ENCODE results near the gene FDPS. TPM values are rescaled to one million over a fixed set of nuclear protein-coding genes. Genes with fewer than 3 reads are reported as not detected.

The FDPS gene
- total and polyA plus RNA-seq, 2 experiments from 2014 or later: 287 to 366 TPM

DNA sequence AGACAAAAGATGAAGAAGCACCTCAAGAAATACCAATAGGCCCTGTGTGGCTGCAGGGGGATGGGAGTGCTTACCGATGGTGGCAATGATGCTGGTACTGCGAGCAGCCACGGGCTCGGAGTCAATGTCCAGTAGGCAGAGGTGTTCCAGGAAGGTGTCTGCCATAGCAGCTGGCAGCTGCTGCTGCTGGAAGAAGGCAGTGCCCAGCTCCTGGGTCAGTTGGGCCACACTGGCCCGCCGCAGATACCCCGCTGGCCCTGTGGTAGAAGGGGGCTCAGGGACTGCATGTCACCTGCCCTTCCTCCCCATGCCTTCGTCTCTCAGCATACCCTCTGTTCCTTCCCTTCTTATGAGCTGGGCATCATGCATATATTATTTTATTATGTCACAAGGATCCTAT lies 8.6 kb upstream of the FDPS start:
- ATAC-seq (no peak), DNase-seq (ENCODE audit: low spot score) (no peak)
- Histone ChIP-seq H2AFZ (no peak overlapping the region), H4K20me1 (replicated peaks; ENCODE audit: insufficient read depth) (no peaks in the 10 kb centered on the region), H3K4me3 (no peak overlapping the region), H3K79me2 (replicated peaks; ENCODE audit: insufficient read depth) (no peaks in the 10 kb centered on the region), H3K27me3 (ENCODE audit: insufficient read depth) (peaks cover 13% of the 10 kb centered on the region), H3K9me2 (ENCODE audit: insufficient read depth) (no peaks in the 10 kb centered on the region), H3K36me3 (ENCODE audit: insufficient read depth) (no peaks in the 10 kb centered on the region), H3K4me2 (no peak overlapping the region), H3K27ac (ENCODE audit: low read depth) (no peak overlapping the region), H3K4me1 (ENCODE audit: insufficient read depth) (peaks cover 17% of the 10 kb centered on the region), H3F3A (replicated peaks; ENCODE audit: low read depth) (0 out of 2 replicates have a peak, but pooled peaks cover 11% of the 10 kb centered on the region)
- H3K27me3 Mint-ChIP-seq (ENCODE audit: insufficient read depth, low read depth, poor library complexity): peaks cover 20% of the 10 kb centered on the region
- H3K27ac Mint-ChIP-seq: no peak overlapping the region
- TF ChIP-seq EZH2 (IDR thresholded peaks at IDR 0.05; ENCODE audit: low read depth, unreplicated experiment) (no peak), CREB1 (CRISPR knock-in tag; IDR thresholded peaks at IDR 0.05; ENCODE audit: low read depth) (no peak), STAT1 (IDR thresholded peaks at IDR 0.05; ENCODE audit: unreplicated experiment) (no peak), ZNF114 (CRISPR knock-in tag; IDR thresholded peaks at IDR 0.05) (no peak)
- TF ChIP-seq, protein P1, sequence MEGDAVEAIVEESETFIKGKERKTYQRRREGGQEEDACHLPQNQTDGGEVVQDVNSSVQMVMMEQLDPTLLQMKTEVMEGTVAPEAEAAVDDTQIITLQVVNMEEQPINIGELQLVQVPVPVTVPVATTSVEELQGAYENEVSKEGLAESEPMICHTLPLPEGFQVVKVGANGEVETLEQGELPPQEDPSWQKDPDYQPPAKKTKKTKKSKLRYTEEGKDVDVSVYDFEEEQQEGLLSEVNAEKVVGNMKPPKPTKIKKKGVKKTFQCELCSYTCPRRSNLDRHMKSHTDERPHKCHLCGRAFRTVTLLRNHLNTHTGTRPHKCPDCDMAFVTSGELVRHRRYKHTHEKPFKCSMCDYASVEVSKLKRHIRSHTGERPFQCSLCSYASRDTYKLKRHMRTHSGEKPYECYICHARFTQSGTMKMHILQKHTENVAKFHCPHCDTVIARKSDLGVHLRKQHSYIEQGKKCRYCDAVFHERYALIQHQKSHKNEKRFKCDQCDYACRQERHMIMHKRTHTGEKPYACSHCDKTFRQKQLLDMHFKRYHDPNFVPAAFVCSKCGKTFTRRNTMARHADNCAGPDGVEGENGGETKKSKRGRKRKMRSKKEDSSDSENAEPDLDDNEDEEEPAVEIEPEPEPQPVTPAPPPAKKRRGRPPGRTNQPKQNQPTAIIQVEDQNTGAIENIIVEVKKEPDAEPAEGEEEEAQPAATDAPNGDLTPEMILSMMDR (conservative IDR thresholded peaks at IDR 0.05; ENCODE audit: low read depth in 2 of 2): no peak
- peaks cover 29% of the 10 kb centered on the region for H3K4me1 Mint-ChIP-seq
- H3K9me3 Mint-ChIP-seq: no peaks in the 10 kb centered on the region
- H3K36me3 Mint-ChIP-seq (ENCODE audit: low read depth): no peaks in the 10 kb centered on the region; the same call in 2 of the 3 replicates
- no peak overlapping the region for H3K4me3 Mint-ChIP-seq

DNA sequence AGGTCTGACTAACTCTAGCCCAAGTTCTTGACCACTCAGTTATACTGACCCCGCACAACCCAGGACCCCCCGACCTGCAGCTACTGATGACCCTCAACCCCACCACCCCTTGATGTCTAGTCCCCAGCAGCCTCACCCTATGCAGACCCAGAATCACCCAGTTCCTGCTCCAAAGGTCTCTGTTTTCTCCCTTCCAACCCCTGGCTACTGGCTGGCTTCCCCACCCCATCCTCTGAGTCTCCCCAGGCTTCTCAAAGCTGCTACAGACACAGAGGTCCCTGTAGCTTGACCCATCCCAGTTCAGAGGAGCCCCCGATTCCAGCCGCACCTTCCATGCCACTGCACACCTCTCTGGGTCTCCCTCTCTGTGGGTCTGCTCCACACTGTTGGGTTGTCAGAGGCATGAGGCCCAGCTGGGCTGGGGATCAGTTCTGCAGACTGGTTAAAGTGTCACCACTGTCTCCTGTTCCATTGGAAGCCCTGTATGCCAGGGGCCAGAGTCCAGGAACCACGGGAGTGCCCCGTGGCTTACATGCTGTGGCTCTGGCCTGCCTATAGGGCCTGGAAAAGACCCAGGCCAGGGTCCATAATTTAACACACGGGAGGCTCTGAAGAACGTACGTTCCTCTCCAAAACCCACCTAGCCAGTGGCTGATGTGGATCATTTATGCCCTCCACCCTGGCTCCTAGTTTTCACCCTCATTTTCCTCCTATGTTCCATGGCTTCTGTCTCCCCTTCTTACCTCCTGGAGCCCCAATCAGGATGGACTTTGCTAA lies 7.9 kb upstream of the FDPS start:
- no peak for ATAC-seq
- Mint-ChIP-seq H3K9me3 (no peaks in the 10 kb centered on the region), H3K4me1 (peaks cover 25% of the 10 kb centered on the region), H3K27me3 (ENCODE audit: insufficient read depth, low read depth, poor library complexity) (peaks cover 16% of the 10 kb centered on the region), H3K4me3 (no peak overlapping the region), H3K27ac (no peak overlapping the region), H3K36me3 (ENCODE audit: low read depth) (no peaks in the 10 kb centered on the region; the same call in 2 of the 3 replicates)
- H3K4me1 ChIP-seq (ENCODE audit: insufficient read depth): peaks cover 16% of the 10 kb centered on the region
- H3K9me2 ChIP-seq (ENCODE audit: insufficient read depth): no peaks in the 10 kb centered on the region
- no peaks in the 10 kb centered on the region for H3K79me2 ChIP-seq (replicated peaks; ENCODE audit: insufficient read depth)
- H3K27ac ChIP-seq (ENCODE audit: low read depth): no peak overlapping the region
- no peak overlapping the region for H3K4me3 ChIP-seq
- no peaks in the 10 kb centered on the region for H3K36me3 ChIP-seq (ENCODE audit: insufficient read depth)
- no peaks in the 10 kb centered on the region for H4K20me1 ChIP-seq (replicated peaks; ENCODE audit: insufficient read depth)
- no peak for DNase-seq (ENCODE audit: low spot score)
- H3K27me3 ChIP-seq (ENCODE audit: insufficient read depth): peaks cover 7% of the 10 kb centered on the region
- 0 out of 2 replicates have a peak, but pooled peaks cover 8% of the 10 kb centered on the region for H3F3A ChIP-seq (replicated peaks; ENCODE audit: low read depth)
- H2AFZ ChIP-seq: no peak overlapping the region
- H3K4me2 ChIP-seq: no peak overlapping the region
- TF ChIP-seq NANOG (IDR thresholded peaks at IDR 0.05; ENCODE audit: borderline replicate concordance) (no peak), EZH2phosphoT487 (IDR thresholded peaks at IDR 0.05; ENCODE audit: unreplicated experiment) (no peak), POLR2AphosphoS5 (IDR thresholded peaks at IDR 0.05; ENCODE audit: low read depth) (no peak)
- TF ChIP-seq, protein P2, sequence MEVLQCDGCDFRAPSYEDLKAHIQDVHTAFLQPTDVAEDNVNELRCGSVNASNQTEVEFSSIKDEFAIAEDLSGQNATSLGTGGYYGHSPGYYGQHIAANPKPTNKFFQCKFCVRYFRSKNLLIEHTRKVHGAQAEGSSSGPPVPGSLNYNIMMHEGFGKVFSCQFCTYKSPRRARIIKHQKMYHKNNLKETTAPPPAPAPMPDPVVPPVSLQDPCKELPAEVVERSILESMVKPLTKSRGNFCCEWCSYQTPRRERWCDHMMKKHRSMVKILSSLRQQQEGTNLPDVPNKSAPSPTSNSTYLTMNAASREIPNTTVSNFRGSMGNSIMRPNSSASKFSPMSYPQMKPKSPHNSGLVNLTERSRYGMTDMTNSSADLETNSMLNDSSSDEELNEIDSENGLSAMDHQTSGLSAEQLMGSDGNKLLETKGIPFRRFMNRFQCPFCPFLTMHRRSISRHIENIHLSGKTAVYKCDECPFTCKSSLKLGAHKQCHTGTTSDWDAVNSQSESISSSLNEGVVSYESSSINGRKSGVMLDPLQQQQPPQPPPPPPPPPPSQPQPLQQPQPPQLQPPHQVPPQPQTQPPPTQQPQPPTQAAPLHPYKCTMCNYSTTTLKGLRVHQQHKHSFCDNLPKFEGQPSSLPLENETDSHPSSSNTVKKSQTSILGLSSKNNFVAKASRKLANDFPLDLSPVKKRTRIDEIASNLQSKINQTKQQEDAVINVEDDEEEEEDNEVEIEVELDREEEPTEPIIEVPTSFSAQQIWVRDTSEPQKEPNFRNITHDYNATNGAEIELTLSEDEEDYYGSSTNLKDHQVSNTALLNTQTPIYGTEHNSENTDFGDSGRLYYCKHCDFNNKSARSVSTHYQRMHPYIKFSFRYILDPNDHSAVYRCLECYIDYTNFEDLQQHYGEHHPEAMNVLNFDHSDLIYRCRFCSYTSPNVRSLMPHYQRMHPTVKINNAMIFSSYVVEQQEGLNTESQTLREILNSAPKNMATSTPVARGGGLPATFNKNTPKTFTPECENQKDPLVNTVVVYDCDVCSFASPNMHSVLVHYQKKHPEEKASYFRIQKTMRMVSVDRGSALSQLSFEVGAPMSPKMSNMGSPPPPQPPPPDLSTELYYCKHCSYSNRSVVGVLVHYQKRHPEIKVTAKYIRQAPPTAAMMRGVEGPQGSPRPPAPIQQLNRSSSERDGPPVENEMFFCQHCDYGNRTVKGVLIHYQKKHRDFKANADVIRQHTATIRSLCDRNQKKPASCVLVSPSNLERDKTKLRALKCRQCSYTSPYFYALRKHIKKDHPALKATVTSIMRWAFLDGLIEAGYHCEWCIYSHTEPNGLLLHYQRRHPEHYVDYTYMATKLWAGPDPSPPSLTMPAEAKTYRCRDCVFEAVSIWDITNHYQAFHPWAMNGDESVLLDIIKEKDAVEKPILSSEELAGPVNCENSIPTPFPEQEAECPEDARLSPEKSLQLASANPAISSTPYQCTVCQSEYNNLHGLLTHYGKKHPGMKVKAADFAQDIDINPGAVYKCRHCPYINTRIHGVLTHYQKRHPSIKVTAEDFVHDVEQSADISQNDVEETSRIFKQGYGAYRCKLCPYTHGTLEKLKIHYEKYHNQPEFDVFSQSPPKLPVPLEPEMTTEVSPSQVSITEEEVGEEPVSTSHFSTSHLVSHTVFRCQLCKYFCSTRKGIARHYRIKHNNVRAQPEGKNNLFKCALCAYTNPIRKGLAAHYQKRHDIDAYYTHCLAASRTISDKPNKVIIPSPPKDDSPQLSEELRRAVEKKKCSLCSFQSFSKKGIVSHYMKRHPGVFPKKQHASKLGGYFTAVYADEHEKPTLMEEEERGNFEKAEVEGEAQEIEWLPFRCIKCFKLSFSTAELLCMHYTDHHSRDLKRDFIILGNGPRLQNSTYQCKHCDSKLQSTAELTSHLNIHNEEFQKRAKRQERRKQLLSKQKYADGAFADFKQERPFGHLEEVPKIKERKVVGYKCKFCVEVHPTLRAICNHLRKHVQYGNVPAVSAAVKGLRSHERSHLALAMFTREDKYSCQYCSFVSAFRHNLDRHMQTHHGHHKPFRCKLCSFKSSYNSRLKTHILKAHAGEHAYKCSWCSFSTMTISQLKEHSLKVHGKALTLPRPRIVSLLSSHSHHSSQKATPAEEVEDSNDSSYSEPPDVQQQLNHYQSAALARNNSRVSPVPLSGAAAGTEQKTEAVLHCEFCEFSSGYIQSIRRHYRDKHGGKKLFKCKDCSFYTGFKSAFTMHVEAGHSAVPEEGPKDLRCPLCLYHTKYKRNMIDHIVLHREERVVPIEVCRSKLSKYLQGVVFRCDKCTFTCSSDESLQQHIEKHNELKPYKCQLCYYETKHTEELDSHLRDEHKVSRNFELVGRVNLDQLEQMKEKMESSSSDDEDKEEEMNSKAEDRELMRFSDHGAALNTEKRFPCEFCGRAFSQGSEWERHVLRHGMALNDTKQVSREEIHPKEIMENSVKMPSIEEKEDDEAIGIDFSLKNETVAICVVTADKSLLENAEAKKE (CRISPR knock-in tag; IDR thresholded peaks at IDR 0.05): no peak
- TF ChIP-seq, protein P3, sequence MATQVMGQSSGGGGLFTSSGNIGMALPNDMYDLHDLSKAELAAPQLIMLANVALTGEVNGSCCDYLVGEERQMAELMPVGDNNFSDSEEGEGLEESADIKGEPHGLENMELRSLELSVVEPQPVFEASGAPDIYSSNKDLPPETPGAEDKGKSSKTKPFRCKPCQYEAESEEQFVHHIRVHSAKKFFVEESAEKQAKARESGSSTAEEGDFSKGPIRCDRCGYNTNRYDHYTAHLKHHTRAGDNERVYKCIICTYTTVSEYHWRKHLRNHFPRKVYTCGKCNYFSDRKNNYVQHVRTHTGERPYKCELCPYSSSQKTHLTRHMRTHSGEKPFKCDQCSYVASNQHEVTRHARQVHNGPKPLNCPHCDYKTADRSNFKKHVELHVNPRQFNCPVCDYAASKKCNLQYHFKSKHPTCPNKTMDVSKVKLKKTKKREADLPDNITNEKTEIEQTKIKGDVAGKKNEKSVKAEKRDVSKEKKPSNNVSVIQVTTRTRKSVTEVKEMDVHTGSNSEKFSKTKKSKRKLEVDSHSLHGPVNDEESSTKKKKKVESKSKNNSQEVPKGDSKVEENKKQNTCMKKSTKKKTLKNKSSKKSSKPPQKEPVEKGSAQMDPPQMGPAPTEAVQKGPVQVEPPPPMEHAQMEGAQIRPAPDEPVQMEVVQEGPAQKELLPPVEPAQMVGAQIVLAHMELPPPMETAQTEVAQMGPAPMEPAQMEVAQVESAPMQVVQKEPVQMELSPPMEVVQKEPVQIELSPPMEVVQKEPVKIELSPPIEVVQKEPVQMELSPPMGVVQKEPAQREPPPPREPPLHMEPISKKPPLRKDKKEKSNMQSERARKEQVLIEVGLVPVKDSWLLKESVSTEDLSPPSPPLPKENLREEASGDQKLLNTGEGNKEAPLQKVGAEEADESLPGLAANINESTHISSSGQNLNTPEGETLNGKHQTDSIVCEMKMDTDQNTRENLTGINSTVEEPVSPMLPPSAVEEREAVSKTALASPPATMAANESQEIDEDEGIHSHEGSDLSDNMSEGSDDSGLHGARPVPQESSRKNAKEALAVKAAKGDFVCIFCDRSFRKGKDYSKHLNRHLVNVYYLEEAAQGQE (IDR thresholded peaks at IDR 0.05; ENCODE audit: unreplicated experiment): no peak

All from GM23338 (cell line).